NCI-H748 treated with DMSO at 0.1 percent for 48 hours (cell line): ENCODE data around the gene SH3D19.

Source experiments
- DNase-seq: peaks from one replicate; lab custom pipeline; 2025; lab: John Stamatoyannopoulos, UW

SH3D19 gene

DNA sequence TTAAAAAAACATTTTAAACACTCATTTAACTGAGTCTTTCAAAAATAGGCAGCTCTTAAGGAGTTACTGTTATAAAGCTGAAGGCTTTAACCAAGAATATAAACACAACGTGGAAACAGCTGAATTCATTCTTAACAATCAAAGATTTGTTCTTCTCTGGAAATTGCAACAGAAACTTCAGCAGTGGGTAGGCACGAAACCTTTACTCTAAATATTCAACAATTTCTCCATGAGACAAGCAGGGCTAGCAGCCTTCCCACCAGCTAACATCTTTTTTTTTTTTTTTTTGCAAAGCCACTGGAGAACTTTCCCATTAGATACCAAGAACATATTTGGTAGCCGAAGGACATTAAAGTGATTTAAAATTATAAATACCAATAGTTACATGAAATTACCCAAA lies 126.7 kb downstream of the SH3D19 start:
- no peak for DNase-seq

DNA sequence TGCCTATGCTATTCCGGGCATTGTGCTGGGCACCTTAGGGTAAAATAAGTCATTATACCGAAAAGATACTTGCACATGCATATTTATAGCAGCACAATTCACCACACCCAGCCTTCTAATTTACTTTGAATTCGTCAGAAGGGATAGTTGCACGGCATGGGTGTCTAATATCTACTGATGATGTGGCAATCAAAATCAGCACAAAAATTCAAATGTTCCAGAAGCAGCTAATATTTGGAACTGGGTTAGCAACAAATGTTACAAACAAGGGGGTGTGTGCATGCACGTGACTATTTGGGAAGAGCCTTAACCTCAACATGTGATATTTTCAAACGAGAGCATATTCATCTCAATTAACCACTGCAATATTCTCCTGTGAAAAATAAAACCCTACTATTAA lies 128.2 kb downstream of the SH3D19 start:
- DNase-seq, result no peak

GRCh38 chr4:151195801-151196200 lies 129.6 kb downstream of the SH3D19 start:
- no peak for DNase-seq

DNA sequence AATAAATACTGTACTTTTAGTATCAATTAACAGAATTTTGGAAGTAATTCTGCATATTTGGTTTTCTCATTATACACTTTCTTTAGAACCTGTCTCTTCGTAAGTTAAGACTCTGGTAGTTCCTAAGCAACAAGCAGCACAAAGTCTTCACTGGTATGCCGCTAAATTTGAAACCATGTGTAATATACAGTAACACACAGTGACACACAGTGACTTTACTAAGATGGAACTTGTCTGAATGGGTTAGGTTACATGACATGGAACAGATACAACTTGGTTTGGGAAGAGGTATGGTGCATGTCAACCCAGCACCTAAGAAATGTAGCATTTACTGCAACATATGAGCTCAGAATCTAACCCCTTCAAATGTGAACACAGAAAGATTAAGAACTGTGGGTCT lies 132.0 kb downstream of the SH3D19 start:
- no peak for DNase-seq

DNA sequence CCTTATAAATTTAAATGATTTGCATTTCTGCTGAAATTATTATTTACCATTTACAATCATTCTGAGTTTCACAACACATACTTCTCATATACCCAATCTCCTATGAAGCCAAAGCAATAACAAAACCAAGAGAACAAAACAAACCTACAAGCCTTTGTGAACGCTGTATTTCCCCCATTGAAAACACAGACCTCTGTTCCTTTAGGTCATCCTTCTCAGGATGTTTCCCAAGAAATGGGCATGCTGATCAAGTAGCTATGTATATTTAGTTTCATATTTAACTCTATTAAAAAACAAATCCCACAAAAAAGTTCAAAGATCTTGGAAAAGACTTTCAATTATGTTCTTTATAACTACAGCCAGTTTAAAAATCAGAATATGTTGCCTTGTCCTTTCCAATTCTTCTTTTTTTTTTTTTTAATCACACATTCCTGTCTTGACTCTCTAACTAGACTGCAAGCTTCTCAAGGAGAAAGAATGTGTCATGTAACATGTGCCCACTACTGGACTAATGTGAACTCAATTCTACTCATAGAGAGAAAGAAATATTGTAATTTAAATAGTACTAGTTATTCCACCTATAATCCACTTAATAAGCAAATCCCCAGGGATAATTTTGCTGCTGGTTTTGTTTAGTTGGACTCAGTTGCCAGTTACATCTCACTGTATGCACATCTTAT lies 132.7 kb downstream of the SH3D19 start:
- DNase-seq, result no peak

GRCh38 chr4:151184523-151185458 lies 140.6 kb downstream of the SH3D19 start:
- DNase-seq, result no peak

- no peak for DNase-seq
Observed at GRCh38 chr4:151182455-151182996, 142.9 kb downstream of the SH3D19 start.

- no peak for DNase-seq
Observed at GRCh38 chr4:151176685-151177084, 148.7 kb downstream of the SH3D19 start.

DNA sequence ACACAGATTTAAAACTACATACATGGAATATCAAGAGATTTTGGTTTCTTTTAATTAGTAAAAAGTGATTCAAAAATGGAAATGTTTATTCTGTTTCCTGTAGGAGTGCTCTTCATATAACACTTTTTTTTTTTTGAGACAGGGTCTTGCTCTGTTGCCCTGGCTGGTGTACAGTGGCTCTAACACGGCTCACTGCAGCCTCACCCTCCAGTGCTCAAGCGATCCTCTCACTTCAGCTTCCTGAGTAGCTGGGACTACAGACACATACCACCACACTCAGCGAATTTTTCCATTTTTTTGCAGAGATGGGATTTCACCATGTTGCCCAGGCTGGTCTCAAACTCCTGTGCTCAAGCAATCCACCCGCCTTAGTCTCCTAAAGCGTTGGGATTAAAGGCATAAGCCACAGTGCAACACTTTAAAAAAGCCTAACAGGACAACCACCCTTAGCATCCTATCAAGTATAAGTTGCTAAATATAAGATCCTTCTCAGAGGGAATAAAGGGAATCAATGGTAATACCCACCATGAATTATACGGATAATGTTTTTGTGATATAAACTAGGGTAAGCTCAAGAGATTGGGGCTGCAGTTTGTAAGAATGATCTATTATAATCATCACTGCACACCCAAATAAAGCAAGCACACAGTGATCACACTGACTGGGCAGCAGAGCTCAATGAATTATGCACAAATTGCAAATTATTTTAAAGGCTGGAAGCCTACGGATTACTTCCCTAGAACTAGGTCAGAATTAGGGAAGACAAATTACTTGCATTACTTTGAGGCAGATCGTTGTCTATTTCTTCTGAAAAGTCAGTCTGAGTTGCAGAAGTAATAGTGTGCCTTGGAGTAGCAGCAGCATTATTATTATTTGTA lies 149.4 kb downstream of the SH3D19 start:
- no peak for DNase-seq

DNA sequence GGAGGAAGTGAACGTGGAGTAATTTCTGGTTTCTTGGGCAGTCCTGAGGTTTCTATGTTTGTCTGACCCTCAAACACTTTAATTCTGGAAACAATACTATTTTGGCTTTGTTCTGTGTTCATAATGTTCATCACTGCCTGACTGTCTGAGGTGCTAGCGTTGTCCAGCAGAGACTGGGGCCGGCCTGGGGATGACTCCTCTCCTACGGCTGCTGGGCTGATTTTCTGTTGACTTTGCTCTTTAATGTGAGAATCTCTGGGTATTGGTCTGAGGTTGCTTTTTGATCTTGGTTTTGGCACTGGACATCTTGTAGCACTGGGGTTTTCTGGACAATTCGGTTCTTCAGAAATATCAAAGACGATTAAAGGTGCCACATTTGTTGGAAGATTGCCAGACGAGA lies 150.2 kb downstream of the SH3D19 start:
- no peak for DNase-seq

DNA sequence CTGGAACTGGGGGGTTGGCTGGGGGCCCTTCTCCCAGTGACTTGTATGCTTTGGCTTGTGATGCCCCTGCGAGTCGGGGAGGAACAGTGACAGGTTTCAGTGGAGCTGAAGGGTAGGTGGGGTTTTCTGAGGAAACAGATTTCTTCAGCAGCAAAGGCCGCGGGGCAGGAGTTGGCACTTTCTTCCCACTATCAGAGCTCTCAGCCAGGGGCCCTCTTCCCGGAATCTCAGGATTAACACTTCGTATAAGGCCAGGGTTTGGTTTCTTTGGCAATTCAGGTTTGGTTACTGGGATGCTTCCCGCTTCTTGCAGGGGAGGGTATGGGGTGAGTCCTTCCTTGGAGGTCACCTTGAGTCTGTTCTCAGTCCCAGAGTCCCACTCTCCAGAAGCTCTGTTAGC lies 150.6 kb downstream of the SH3D19 start:
- DNase-seq, result no peak

DNA sequence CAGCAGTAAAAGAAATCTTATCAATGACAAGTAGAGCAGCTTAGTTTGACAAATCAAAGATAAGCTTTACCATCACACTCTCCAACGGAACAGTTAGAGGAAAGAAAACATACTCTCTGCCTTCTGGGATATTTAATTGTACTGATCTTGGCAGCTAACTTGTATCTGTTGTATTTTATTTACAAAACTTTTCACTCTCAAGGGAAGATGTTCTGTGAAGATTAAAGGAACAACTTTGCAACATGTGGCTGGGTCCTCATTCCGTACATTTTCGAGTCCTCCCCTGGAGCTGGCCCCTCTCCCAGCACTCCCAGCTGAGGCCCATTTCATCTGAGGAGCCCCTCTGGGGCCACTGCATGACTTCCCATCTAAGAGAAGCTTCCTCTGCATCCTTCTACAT lies 151.5 kb downstream of the SH3D19 start:
- no peak for DNase-seq

- DNase-seq, result no peak
Observed at GRCh38 chr4:151169900-151170299, 155.5 kb downstream of the SH3D19 start.

- DNase-seq, result no peak
Observed at GRCh38 chr4:151169223-151169622, 156.2 kb downstream of the SH3D19 start.

GRCh38 chr4:151167561-151167960 lies 157.8 kb downstream of the SH3D19 start:
- no peak for DNase-seq

DNA sequence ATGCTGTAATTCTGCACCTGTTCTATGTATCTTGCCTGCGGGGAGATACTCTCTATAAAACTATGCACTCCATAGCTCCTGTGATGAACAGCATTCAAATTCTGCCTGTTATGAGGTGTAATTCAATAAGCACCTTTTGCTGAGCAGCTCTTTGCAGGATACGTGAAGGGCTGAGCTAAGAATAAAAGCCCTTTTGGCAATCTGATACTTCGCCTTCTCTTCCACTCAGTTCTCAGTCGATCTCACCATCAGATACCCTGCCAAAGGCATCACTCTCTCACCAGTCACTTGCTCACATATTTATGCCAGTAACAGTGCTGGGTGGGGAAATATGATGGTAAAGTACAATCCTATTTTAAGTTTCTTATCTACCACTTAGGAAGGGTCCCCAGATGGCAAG lies 158.8 kb downstream of the SH3D19 start:
- no peak for DNase-seq

- DNase-seq, result no peak
Observed at GRCh38 chr4:151165205-151166000, 160.0 kb downstream of the SH3D19 start.

GRCh38 chr4:151163855-151164254 lies 161.6 kb downstream of the SH3D19 start:
- no peak for DNase-seq

- no peak for DNase-seq
Observed at GRCh38 chr4:151158979-151159378, 166.4 kb downstream of the SH3D19 start.

DNA sequence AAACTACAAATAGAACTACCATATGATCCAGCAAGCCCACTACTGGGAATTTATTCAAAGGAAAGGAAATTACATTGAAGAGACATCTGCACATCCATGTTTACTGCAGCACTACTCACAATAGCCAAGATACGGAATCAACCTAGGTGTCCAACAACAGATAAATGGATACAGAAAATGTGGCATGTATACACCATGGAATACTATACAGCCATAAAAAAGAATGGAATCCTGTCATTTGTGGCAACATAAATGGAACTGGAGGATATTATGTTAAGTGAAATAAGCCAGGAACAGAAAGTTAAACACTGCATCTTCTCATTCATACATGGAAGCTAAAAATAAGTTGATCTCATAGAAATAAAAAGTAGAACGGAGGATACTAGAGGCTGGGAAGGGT lies 167.9 kb downstream of the SH3D19 start:
- DNase-seq, result no peak

DNA sequence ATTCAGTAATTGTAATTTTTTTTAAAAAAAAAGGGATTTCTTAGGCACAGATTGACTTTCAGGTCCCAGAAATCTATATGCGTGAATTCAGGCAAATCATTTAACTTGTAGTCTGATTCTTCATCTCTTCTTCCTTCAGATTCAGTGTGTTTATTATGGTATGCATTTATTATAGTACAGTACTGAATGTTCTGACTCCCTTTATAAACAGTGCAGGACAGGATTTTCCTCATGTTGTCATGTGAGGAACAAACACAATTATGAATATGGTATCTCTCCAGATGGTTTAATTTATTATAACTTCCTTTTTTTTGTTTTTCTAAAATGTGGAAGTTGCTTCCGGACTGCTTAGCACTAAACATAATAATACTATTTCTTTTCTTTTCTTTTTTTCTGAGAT lies 171.8 kb downstream of the SH3D19 start:
- DNase-seq, result no peak
